GM19239 (cell line): ENCODE results near the gene PSMD6.
A peak's percentile ranks its signal among the peaks of the same experiment; 100 is the strongest.

Source experiments
- DNase-seq: peaks from one replicate; pipeline ENCODE4 v3.0.0; 2011; ENCODE audit warnings: low spot score; ENCODE audit not compliant: insufficient read length
- FAIRE-seq: peaks from 2 replicates; lab custom pipeline; 2011; peaks lifted over from hg19 to GRCh38; lab: Jason Lieb, UNC

PSMD6 gene

GRCh38 chr3:64011685-64012084 lies 11.6 kb downstream of the PSMD6 start:
- DNase-seq = no peak
- FAIRE-seq = no peak

GRCh38 chr3:64010199-64010598 lies 13.1 kb downstream of the PSMD6 start:
- DNase-seq = no peak
- FAIRE-seq = no peak

- FAIRE-seq = no peak
- no peak for DNase-seq
Measured at GRCh38 chr3:64009528-64009927, 13.8 kb downstream of the PSMD6 start.

GRCh38 chr3:64008487-64009351 lies 14.6 kb downstream of the PSMD6 start:
- no peak for FAIRE-seq

GRCh38 chr3:64008017-64008416 lies 15.3 kb downstream of the PSMD6 start:
- DNase-seq (no peak), FAIRE-seq (no peak)

More at GRCh38 chr3:64008487-64009351, 14.6 kb downstream of the PSMD6 start:
- no peak for DNase-seq

- FAIRE-seq = no peak
Measured at GRCh38 chr3:64003589-64003988, 19.7 kb downstream of the PSMD6 start.

GRCh38 chr3:64002233-64002632 lies 21.1 kb downstream of the PSMD6 start:
- DNase-seq (no peak), FAIRE-seq (no peak)

More at GRCh38 chr3:64003589-64003988, 19.7 kb downstream of the PSMD6 start:
- DNase-seq = no peak

GRCh38 chr3:64000453-64001055 lies 22.7 kb downstream of the PSMD6 start:
- FAIRE-seq (no peak), DNase-seq (no peak)

- DNase-seq (no peak), FAIRE-seq (no peak)
Measured at GRCh38 chr3:63998852-63999754, 24.2 kb downstream of the PSMD6 start.

GRCh38 chr3:63995086-63995485 lies 28.2 kb downstream of the PSMD6 start:
- DNase-seq (no peak), FAIRE-seq (no peak)

GRCh38 chr3:63993653-63994079 lies 29.6 kb downstream of the PSMD6 start:
- FAIRE-seq (peak; percentile 92), DNase-seq (peak; percentile 36)

- FAIRE-seq = no peak
- no peak for DNase-seq
Measured at GRCh38 chr3:63992516-63993209, 30.6 kb downstream of the PSMD6 start.

GRCh38 chr3:63991666-63992065 lies 31.6 kb downstream of the PSMD6 start:
- FAIRE-seq (no peak), DNase-seq (no peak)

GRCh38 chr3:63990733-63991132 lies 32.6 kb downstream of the PSMD6 start:
- DNase-seq (no peak), FAIRE-seq (no peak)

GRCh38 chr3:63990204-63990603 lies 33.1 kb downstream of the PSMD6 start:
- DNase-seq (no peak), FAIRE-seq (no peak)

GRCh38 chr3:63988943-63989342 lies 34.4 kb downstream of the PSMD6 start:
- no peak for FAIRE-seq
- no peak for DNase-seq

- no peak for FAIRE-seq
- DNase-seq = no peak
Measured at GRCh38 chr3:63986831-63987230, 36.5 kb downstream of the PSMD6 start.

- no peak for FAIRE-seq
Measured at GRCh38 chr3:63986146-63986545, 37.1 kb downstream of the PSMD6 start.

GRCh38 chr3:63984391-63984790 lies 38.9 kb downstream of the PSMD6 start:
- FAIRE-seq (no peak), DNase-seq (no peak)

More at GRCh38 chr3:63986146-63986545, 37.1 kb downstream of the PSMD6 start:
- DNase-seq = no peak

GRCh38 chr3:63981980-63982379 lies 41.3 kb downstream of the PSMD6 start:
- FAIRE-seq (no peak), DNase-seq (no peak)
